C4-2B (cell line): ENCODE results near the gene AWAT2.

Source experiments
- ZFX ChIP-seq: fragments of 450-650 bp; IDR thresholded peaks from 2 replicates; pipeline ENCODE4 v1.6.1; 2017
- TF ChIP-seq, protein P1 (sequence below): fragments of 450-650 bp; conservative IDR thresholded peaks from 2 replicates; pipeline ENCODE4 v1.5.1; 2017; ENCODE audit warnings: mild to moderate bottlenecking

DNA sequence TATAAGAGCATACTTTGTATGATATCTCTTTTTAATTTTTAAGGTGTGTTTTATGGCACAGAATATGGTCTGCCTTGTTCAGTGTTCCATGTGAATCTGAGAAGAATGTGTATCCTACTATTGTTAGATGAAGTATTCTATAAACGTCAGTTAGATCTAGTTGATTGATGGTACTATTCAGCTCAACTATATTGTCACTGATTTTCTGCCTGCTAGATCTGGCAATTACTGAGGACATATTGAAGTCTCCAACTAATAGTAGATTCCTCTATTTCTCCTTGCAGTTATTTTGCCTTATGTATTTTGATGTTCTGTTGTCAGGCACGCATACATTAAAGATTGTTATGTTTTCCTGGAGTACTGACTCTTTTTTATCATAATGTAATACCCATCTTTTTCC is 39.8 kb downstream of the AWAT2 start:
- TF ChIP-seq, protein P1, sequence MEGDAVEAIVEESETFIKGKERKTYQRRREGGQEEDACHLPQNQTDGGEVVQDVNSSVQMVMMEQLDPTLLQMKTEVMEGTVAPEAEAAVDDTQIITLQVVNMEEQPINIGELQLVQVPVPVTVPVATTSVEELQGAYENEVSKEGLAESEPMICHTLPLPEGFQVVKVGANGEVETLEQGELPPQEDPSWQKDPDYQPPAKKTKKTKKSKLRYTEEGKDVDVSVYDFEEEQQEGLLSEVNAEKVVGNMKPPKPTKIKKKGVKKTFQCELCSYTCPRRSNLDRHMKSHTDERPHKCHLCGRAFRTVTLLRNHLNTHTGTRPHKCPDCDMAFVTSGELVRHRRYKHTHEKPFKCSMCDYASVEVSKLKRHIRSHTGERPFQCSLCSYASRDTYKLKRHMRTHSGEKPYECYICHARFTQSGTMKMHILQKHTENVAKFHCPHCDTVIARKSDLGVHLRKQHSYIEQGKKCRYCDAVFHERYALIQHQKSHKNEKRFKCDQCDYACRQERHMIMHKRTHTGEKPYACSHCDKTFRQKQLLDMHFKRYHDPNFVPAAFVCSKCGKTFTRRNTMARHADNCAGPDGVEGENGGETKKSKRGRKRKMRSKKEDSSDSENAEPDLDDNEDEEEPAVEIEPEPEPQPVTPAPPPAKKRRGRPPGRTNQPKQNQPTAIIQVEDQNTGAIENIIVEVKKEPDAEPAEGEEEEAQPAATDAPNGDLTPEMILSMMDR: no peak
- TF ChIP-seq ZFX: no peak
